GM23338 (cell line): Measurements from ENCODE around the gene TMEM187. TPM values are rescaled to one million over a fixed set of nuclear protein-coding genes. Genes with fewer than 3 reads are reported as not detected.

Experiments used
- ATAC-seq: fragments of 200-7000 bp; cut with Tn5 transposase; 3 replicates; pipeline ENCODE4 v1.9.1; 2020
- DNase-seq: peaks from one replicate; pipeline ENCODE4 v3.0.0-alpha.2; 2015; ENCODE audit warnings: low spot score
- H2AFZ ChIP-seq: fragments of 200-600 bp; sonication (generic); 2 replicates; pipeline ENCODE4 v1.8.0; 2016; ENCODE audit warnings: antibody characterized with exemption, mild to moderate bottlenecking, moderate library complexity
- H3F3A ChIP-seq: fragments of 200-600 bp; sonication (generic); replicated peaks from 2 replicates; pipeline ENCODE4 v1.8.0; 2017; ENCODE audit warnings: antibody characterized with exemption, mixed run types, low read depth
- H3K27ac ChIP-seq: fragments of 200-600 bp; sonication (generic); 2 replicates; pipeline ENCODE4 v1.6.1; 2016; ENCODE audit warnings: low read depth
- H3K27me3 ChIP-seq: fragments of 200-600 bp; sonication (generic); 2 replicates; pipeline ENCODE4 v1.8.0; 2016; ENCODE audit warnings: mild to moderate bottlenecking, mixed run types, moderate library complexity; ENCODE audit not compliant: insufficient read depth
- H3K36me3 ChIP-seq: fragments of 200-600 bp; sonication (generic); 2 replicates; pipeline ENCODE4 v1.8.0; 2016; ENCODE audit warnings: mild to moderate bottlenecking; ENCODE audit not compliant: insufficient read depth
- H3K4me1 ChIP-seq: fragments of 200-600 bp; sonication (generic); 2 replicates; pipeline ENCODE4 v1.8.0; 2016; ENCODE audit warnings: mild to moderate bottlenecking, moderate library complexity; ENCODE audit not compliant: insufficient read depth
- H3K4me2 ChIP-seq: fragments of 200-600 bp; sonication (generic); 2 replicates; pipeline ENCODE4 v1.7.1; 2017; ENCODE audit warnings: mixed run types
- H3K4me3 ChIP-seq: fragments of 200-600 bp; sonication (generic); 2 replicates; pipeline ENCODE4 v1.6.1; 2016; ENCODE audit warnings: mixed run types
- H3K79me2 ChIP-seq: fragments of 200-600 bp; sonication (generic); replicated peaks from 2 replicates; pipeline ENCODE4 v1.8.0; 2017; ENCODE audit warnings: mild to moderate bottlenecking; ENCODE audit not compliant: insufficient read depth
- H3K9me2 ChIP-seq: fragments of 200-600 bp; sonication (generic); 2 replicates; pipeline ENCODE4 v1.8.0; 2017; ENCODE audit not compliant: insufficient read depth
- H4K20me1 ChIP-seq: fragments of 200-600 bp; sonication (generic); replicated peaks from 2 replicates; pipeline ENCODE4 v1.8.0; 2017; ENCODE audit warnings: mild to moderate bottlenecking; ENCODE audit not compliant: insufficient read depth
- H3K27ac Mint-ChIP-seq: 2 replicates; pipeline ENCODE4 v1.8.0; 2020; ENCODE audit warnings: inconsistent platforms, mild to moderate bottlenecking, moderate library complexity, mixed read lengths
- H3K27me3 Mint-ChIP-seq: 3 replicates; pipeline ENCODE4 v1.8.0; 2022; ENCODE audit warnings: low read depth, mild to moderate bottlenecking, moderate library complexity, mixed read lengths, inconsistent platforms; ENCODE audit not compliant: insufficient read depth, poor library complexity
- H3K36me3 Mint-ChIP-seq: 3 replicates; pipeline ENCODE4 v1.8.0; 2021; ENCODE audit warnings: low read depth, mild to moderate bottlenecking, inconsistent platforms, moderate library complexity, mixed read lengths
- H3K4me1 Mint-ChIP-seq: 3 replicates; pipeline ENCODE4 v1.8.0; 2020; ENCODE audit warnings: mild to moderate bottlenecking, inconsistent platforms, mixed read lengths
- H3K4me3 Mint-ChIP-seq: 3 replicates; pipeline ENCODE4 v1.8.0; 2021; ENCODE audit warnings: moderate library complexity, mild to moderate bottlenecking, inconsistent platforms, mixed read lengths
- H3K9me3 Mint-ChIP-seq: 3 replicates; pipeline ENCODE4 v1.8.0; 2020; ENCODE audit warnings: moderate library complexity, mild to moderate bottlenecking, inconsistent platforms, mixed read lengths
- CREB1 ChIP-seq: fragments of 250-450 bp; sonication (Bioruptor Pico); IDR thresholded peaks from 2 replicates; pipeline ENCODE4 v1.5.0; 2020; ENCODE audit warnings: low read depth, mild to moderate bottlenecking, moderate library complexity
- EZH2 ChIP-seq: fragments of 200-600 bp; sonication (generic); IDR thresholded peaks from one replicate; pipeline ENCODE4 v1.8.0; 2017; ENCODE audit warnings: antibody characterized with exemption, mild to moderate bottlenecking, low read depth; ENCODE audit not compliant: unreplicated experiment
- EZH2phosphoT487 ChIP-seq: fragments of 200-600 bp; sonication (generic); IDR thresholded peaks from one replicate; pipeline ENCODE4 v1.8.1; 2018; ENCODE audit warnings: antibody characterized with exemption; ENCODE audit not compliant: unreplicated experiment
- JUNB ChIP-seq: IDR thresholded peaks from one replicate; pipeline ENCODE4 v1.6.1; 2016; ENCODE audit warnings: antibody characterized with exemption; ENCODE audit not compliant: unreplicated experiment
- NANOG ChIP-seq: IDR thresholded peaks from 2 replicates; pipeline ENCODE4 v1.6.1; 2016; ENCODE audit warnings: antibody characterized with exemption, borderline replicate concordance
- polyA plus RNA-seq: library from polyadenylated mRNA; unstranded; fragments of >200 nt; fragmentation: Nextera tagmentation; extraction: Ambion mirVana; gene quantifications from 2 replicates; pipeline ENCODE4 v1.2.1, GENCODE V29; 2016
- total RNA-seq: library from RNA; depleted of rRNA; stranded (reverse); fragments of >200 nt; shearing (Covaris generic); gene quantifications from 2 replicates; pipeline ENCODE4 v1.2.3, GENCODE V29; 2014
- TF ChIP-seq, protein P1 (sequence below): IDR thresholded peaks from one replicate; pipeline ENCODE4 v1.6.1; 2018; ENCODE audit warnings: antibody characterized with exemption; ENCODE audit not compliant: unreplicated experiment
- TF ChIP-seq, protein P2 (sequence below): IDR thresholded peaks from 2 replicates; pipeline ENCODE4 v1.6.1; 2016; ENCODE audit warnings: antibody characterized with exemption

TMEM187 gene
- total and polyA plus RNA-seq, 2 experiments from 2014 or later, result 2.5 to 4.4 TPM

DNA sequence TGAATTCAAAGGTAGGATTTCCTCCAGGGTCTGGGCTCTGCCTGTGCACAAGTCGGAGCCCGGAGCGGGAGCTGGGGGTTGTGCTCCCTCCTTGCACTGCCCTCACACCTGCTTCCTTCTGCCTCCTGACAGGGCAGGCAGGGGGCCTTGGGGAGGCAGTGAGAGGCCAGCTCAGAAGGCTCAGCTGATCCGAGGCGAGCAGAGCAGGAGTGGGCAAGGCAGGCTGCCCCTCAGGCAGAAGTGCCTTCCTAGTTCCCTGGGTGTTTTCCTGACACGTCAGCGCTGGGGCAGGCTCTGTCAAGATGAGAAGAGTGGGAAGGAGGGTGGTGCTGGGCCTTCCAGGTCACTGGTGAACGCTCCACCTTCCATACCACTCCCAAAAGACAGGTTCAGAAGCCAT, 52.7 kb downstream of the TMEM187 start:
- H3K9me3 Mint-ChIP-seq, result no peaks in the 10 kb centered on the region

DNA sequence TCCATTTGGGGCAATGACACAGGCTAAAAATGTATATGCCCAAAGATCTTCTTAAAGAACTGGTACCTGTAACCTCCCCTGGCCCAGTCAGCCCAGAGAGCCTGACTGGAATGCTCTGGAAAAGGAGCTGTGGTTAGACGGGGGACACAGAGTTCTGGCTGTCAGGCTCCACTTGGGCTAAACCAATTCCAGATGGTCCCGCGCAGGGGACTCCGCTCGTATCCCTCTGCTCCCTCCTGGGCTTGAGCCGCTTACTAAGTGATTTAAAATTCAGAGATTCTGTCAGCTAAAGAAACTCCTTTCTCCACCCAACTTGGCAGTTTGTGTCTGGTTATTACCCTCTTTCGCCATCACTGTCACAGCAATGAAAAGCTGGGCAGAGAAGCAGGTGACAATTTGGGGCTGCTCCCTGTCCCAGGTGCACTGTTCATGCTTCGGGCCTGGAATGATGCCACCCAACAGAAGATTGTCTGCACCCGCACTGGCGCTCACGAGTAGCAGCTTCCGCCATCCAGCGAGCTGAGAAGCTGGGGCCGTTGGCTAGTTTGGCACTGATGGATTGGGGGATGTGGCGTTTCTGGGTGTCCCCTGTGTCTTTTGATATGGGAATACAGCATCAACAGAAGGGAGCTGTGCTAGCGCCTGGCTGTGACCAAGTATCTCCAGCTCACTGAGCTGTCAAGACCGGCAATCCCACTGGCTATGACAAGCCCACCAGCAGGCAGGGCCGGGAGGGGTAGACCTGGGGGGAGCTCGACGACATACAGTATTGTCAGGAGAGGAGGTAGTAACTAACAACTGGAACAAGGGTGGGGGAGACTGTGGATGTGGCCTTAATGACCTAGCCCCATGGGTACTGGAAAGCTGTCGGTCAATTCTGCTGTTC, 53.8 kb downstream of the TMEM187 start:
- Mint-ChIP-seq H3K36me3 (peaks cover 14% of the 10 kb centered on the region; the same call in 2 of the 3 replicates), H3K27ac (no peak overlapping the region), H3K4me3 (no peak overlapping the region), H3K27me3 (peaks cover 5% of the 10 kb centered on the region), H3K4me1 (peaks cover 24% of the 10 kb centered on the region), H3K9me3 (no peaks in the 10 kb centered on the region)
- Histone ChIP-seq H3K27ac (no peak overlapping the region), H2AFZ (no peak overlapping the region), H4K20me1 (no peaks in the 10 kb centered on the region), H3K27me3 (no peaks in the 10 kb centered on the region), H3F3A (no peaks in the 10 kb centered on the region), H3K36me3 (no peaks in the 10 kb centered on the region), H3K4me3 (no peak overlapping the region), H3K79me2 (no peaks in the 10 kb centered on the region), H3K9me2 (no peaks in the 10 kb centered on the region), H3K4me2 (no peak overlapping the region), H3K4me1 (peaks cover 6% of the 10 kb centered on the region; the same call in 1 of the 2 replicates)
- ATAC-seq, result no peak
- no peak for DNase-seq
- TF ChIP-seq EZH2, result no peak
- no peak for TF ChIP-seq EZH2phosphoT487
- TF ChIP-seq, protein P1, sequence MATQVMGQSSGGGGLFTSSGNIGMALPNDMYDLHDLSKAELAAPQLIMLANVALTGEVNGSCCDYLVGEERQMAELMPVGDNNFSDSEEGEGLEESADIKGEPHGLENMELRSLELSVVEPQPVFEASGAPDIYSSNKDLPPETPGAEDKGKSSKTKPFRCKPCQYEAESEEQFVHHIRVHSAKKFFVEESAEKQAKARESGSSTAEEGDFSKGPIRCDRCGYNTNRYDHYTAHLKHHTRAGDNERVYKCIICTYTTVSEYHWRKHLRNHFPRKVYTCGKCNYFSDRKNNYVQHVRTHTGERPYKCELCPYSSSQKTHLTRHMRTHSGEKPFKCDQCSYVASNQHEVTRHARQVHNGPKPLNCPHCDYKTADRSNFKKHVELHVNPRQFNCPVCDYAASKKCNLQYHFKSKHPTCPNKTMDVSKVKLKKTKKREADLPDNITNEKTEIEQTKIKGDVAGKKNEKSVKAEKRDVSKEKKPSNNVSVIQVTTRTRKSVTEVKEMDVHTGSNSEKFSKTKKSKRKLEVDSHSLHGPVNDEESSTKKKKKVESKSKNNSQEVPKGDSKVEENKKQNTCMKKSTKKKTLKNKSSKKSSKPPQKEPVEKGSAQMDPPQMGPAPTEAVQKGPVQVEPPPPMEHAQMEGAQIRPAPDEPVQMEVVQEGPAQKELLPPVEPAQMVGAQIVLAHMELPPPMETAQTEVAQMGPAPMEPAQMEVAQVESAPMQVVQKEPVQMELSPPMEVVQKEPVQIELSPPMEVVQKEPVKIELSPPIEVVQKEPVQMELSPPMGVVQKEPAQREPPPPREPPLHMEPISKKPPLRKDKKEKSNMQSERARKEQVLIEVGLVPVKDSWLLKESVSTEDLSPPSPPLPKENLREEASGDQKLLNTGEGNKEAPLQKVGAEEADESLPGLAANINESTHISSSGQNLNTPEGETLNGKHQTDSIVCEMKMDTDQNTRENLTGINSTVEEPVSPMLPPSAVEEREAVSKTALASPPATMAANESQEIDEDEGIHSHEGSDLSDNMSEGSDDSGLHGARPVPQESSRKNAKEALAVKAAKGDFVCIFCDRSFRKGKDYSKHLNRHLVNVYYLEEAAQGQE, result no peak
- TF ChIP-seq JUNB, result no peak
- no peak for TF ChIP-seq NANOG

More for the DNA sequence above, 52.7 kb downstream of the TMEM187 start:
- Histone ChIP-seq H2AFZ (no peak overlapping the region), H4K20me1 (no peaks in the 10 kb centered on the region), H3K4me1 (peaks cover 6% of the 10 kb centered on the region; the same call in 1 of the 2 replicates), H3F3A (no peaks in the 10 kb centered on the region), H3K4me2 (no peak overlapping the region), H3K79me2 (no peaks in the 10 kb centered on the region), H3K27me3 (no peaks in the 10 kb centered on the region), H3K9me2 (no peaks in the 10 kb centered on the region), H3K4me3 (no peak overlapping the region), H3K36me3 (no peaks in the 10 kb centered on the region), H3K27ac (no peak overlapping the region)
- H3K4me3 Mint-ChIP-seq, result no peak overlapping the region
- no peak for TF ChIP-seq CREB1 (CRISPR knock-in tag)
- TF ChIP-seq, protein P1, result no peak
- TF ChIP-seq, protein P2, sequence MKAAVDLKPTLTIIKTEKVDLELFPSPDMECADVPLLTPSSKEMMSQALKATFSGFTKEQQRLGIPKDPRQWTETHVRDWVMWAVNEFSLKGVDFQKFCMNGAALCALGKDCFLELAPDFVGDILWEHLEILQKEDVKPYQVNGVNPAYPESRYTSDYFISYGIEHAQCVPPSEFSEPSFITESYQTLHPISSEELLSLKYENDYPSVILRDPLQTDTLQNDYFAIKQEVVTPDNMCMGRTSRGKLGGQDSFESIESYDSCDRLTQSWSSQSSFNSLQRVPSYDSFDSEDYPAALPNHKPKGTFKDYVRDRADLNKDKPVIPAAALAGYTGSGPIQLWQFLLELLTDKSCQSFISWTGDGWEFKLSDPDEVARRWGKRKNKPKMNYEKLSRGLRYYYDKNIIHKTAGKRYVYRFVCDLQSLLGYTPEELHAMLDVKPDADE, result no peak
- H3K36me3 Mint-ChIP-seq, result peaks cover 9% of the 10 kb centered on the region; the same call in 2 of the 3 replicates
- peaks cover 30% of the 10 kb centered on the region for H3K4me1 Mint-ChIP-seq
- H3K27me3 Mint-ChIP-seq, result peaks cover 8% of the 10 kb centered on the region
- DNase-seq (no peak), ATAC-seq (peak; percentile 13; the same call in 2 of the 3 replicates)
- no peak overlapping the region for H3K27ac Mint-ChIP-seq
